Gastroesophageal sphincter (tissue), 4 donors: ENCODE measurements around the gene RNF223. TPM values are rescaled to one million over a fixed set of nuclear protein-coding genes. Genes with fewer than 3 reads are reported as not detected.
A peak's percentile ranks its signal among the peaks of the same experiment; 100 is the strongest.

ENCODE experiments used
- ATAC-seq: fragments of 150-250 bp; one replicate; pipeline ENCODE4 v1.9.1; 2016; ENCODE audit warnings: mild to moderate bottlenecking, moderate library complexity
- H3K27ac ChIP-seq, 4 donors: fragments of 200-600 bp; sonication (generic) in 3 of 4; 1 replicate in 3 of 4; 2 replicates in 1 of 4; pipeline ENCODE4 v1.5.1; 2016 to 2019
- H3K27me3 ChIP-seq: fragments of 200-600 bp; sonication (generic); one replicate; pipeline ENCODE4 v1.5.1; 2019
- H3K36me3 ChIP-seq, 2 donors: fragments of 200-600 bp; sonication (generic); one replicate each; pipeline ENCODE4 v1.5.1; 2019; ENCODE audit warnings: control low read depth in 1 of 2
- H3K4me1 ChIP-seq, 3 donors: fragments of 200-600 bp; sonication (generic); 1 replicate in 2 of 3; 2 replicates in 1 of 3; pipeline ENCODE4 v1.5.1; 2016 to 2019; ENCODE audit warnings: control low read depth in 2 of 3
- H3K4me3 ChIP-seq, 2 donors: fragments of 200-600 bp; sonication (generic); one replicate each; pipeline ENCODE4 v1.5.1; 2019; ENCODE audit warnings: mild to moderate bottlenecking in 1 of 2, moderate library complexity in 1 of 2
- H3K9me3 ChIP-seq, 3 donors: fragments of 200-600 bp; sonication (generic); one replicate each; pipeline ENCODE4 v1.5.1; 2017 to 2019; ENCODE audit warnings: control low read depth in 2 of 3
- POLR2A ChIP-seq, 2 donors: fragments of 450-650 bp; IDR thresholded peaks; one replicate each; pipeline ENCODE4 v1.6.1; 2017; ENCODE audit warnings: antibody characterized with exemption in 2 of 2, mild to moderate bottlenecking in 2 of 2, moderate library complexity in 1 of 2
- POLR2AphosphoS5 ChIP-seq: sonication (generic); formaldehyde crosslinking; IDR thresholded peaks from one replicate; pipeline ENCODE4 v1.6.1; 2017; ENCODE audit warnings: antibody characterized with exemption
- WGBS, 2 donors: methylation state at CpG; one replicate each; pipeline ENCODE4 v1.1.5; 2018; ENCODE audit warnings: low coverage in 1 of 2; 5-methylcytosine and 5-hydroxymethylcytosine counted together
- total RNA-seq, 4 donors: library from RNA; depleted of rRNA; stranded (reverse); fragments of >200 nt; gene quantifications; one replicate each; pipeline ENCODE4 v1.1.0, GENCODE V29; 2016
- TF ChIP-seq, protein P1 (sequence below), 4 experiments: fragments of 200-600 bp in 2 of 4; fragments of 450-650 bp in 2 of 4; sonication (generic) in 1 of 4; IDR thresholded peaks; one replicate each; pipeline ENCODE4 v1.5.1; 2017 to 2019; ENCODE audit warnings: antibody characterized with exemption in 4 of 4, mild to moderate bottlenecking in 2 of 4, moderate library complexity in 2 of 4

The RNF223 gene
- total RNA-seq, 4 donors from 2014 or later: 1.1 TPM; not detected in 3

DNA sequence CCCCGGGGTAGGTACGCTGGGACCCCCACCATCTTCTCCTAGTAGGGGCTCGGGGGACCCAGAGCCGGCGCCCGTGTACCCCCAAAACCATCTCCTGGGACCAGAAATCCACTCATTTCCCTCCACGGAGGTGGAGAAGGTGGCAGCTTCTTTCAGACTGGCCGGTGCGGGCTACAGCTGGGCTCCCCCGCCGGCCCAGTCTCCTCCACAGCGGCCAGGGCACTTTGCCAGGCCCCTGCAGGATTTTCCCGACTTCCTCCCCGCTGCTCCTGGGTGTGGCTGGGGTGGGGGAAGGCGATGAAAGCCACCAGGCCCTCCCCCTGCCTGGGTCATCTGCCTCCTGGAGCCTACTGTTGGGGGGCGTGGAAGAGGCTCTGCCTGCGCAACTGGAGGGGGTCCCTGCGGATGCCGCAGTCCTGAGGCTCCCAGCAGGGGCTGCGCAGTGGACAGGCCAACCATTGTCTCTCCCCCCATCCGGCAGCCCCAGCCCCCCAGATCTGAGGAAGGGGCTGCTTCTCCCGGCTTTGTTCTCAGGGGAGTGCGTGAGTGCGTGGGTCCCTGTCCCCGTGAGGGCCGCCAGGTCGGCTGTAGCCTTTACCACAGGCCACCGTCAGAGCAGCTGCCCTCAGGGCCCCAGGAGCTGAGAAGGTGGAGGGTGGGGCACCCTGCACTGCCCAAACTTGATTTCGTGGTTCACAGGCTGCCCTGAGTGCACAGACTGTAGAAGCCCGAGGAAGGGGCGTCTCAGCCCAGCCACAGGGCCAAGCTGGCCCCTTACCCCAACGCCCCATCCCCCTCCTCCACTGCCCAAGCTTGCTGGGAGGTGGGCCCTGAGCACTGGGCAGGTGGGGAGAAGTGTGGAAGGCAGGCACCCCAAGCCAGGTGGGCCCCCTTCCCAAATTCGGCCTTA lies 52.8 kb downstream of the RNF223 start:
- Histone ChIP-seq H3K4me3 (peak overlapping the region; percentile 54 to 89), H3K27me3 (no peaks in the 10 kb centered on the region), H3K4me1 (peaks cover 0 to 59% (median 18%) of the 10 kb centered on the region in 3 donors), H3K9me3 (no peaks in the 10 kb centered on the region), H3K36me3 (peaks cover 0 to 6% of the 10 kb centered on the region in 2 donors), H3K27ac (peak overlapping the region in 2 of 4 donors; percentile 96 to 97)
- 85% methylated on average over 4 of the region's 33 CpGs; no CpG with 5 or more reads in 1 of the 2 donors for WGBS, 2 donors
- no peak for ATAC-seq
- no peak for TF ChIP-seq POLR2AphosphoS5
- TF ChIP-seq POLR2A (IDR thresholded peaks at IDR 0.05): no peak
- TF ChIP-seq, protein P1, sequence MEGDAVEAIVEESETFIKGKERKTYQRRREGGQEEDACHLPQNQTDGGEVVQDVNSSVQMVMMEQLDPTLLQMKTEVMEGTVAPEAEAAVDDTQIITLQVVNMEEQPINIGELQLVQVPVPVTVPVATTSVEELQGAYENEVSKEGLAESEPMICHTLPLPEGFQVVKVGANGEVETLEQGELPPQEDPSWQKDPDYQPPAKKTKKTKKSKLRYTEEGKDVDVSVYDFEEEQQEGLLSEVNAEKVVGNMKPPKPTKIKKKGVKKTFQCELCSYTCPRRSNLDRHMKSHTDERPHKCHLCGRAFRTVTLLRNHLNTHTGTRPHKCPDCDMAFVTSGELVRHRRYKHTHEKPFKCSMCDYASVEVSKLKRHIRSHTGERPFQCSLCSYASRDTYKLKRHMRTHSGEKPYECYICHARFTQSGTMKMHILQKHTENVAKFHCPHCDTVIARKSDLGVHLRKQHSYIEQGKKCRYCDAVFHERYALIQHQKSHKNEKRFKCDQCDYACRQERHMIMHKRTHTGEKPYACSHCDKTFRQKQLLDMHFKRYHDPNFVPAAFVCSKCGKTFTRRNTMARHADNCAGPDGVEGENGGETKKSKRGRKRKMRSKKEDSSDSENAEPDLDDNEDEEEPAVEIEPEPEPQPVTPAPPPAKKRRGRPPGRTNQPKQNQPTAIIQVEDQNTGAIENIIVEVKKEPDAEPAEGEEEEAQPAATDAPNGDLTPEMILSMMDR (IDR thresholded peaks at IDR 0.05): no peak

Other genes with a start within 250 kb of the RNF223 start
- 10 to 100 TPM; 14.2 to 21.2 (median 17.4) TPM for gene SAMD11, start 150.4 kb downstream of the RNF223 start, total RNA-seq
- 10 to 100 TPM; 36.3 to 54.1 (median 45.2) TPM for gene NOC2L, start 115.0 kb downstream of the RNF223 start, total RNA-seq
- 10 to 100 TPM in 2 of 4 donors, 1 to 10 TPM in 2; 3.6 to 12.0 (median 10.1) TPM for gene KLHL17, start 113.7 kb downstream of the RNF223 start, total RNA-seq
- gene PLEKHN1, start 107.8 kb downstream of the RNF223 start, total RNA-seq: 1 to 10 TPM in 1 of 4 donors, under 1 TPM in 1, not detected in 2; 0.62 to 2.3 TPM
- 1 to 10 TPM in 2 of 4 donors, under 1 TPM in 1, not detected in 1; 0.39 to 1.9 (median 1.4) TPM for gene PERM1, start 92.2 kb downstream of the RNF223 start, total RNA-seq
- 10 to 100 TPM; 33.6 to 77.6 (median 48.4) TPM for gene HES4, start 74.2 kb downstream of the RNF223 start, total RNA-seq
- 10 to 100 TPM; 26.9 to 56.2 (median 45.9) TPM for gene ISG15, start 60.8 kb downstream of the RNF223 start, total RNA-seq
- 10 to 100 TPM; 18.0 to 33.6 (median 23.5) TPM for gene AGRN, start 54.2 kb downstream of the RNF223 start, total RNA-seq
- 10 to 100 TPM in 2 of 4 donors, 1 to 10 TPM in 2; 6.3 to 15.3 (median 9.9) TPM for gene C1orf159, start 41.8 kb upstream of the RNF223 start, total RNA-seq
- gene TTLL10, start 99.6 kb upstream of the RNF223 start, total RNA-seq: under 1 TPM in 1 of 4 donors, not detected in 3; 0.23 TPM
- gene TNFRSF18, start 132.3 kb upstream of the RNF223 start, total RNA-seq: 1 to 10 TPM in 1 of 4 donors, under 1 TPM in 1, not detected in 2; 0.35 to 2.2 TPM
- 1 to 10 TPM in 3 of 4 donors, under 1 TPM in 1; 0.93 to 1.6 (median 1.3) TPM for gene TNFRSF4, start 139.8 kb upstream of the RNF223 start, total RNA-seq
- gene SDF4, start 157.7 kb upstream of the RNF223 start, total RNA-seq: 100 to 1,000 TPM in 2 of 4 donors, 10 to 100 TPM in 2; 84.2 to 115 (median 93.9) TPM
- gene B3GALT6, start 157.9 kb upstream of the RNF223 start, total RNA-seq: 10 to 100 TPM; 12.3 to 24.1 (median 15.0) TPM
- gene C1QTNF12, start 172.4 kb upstream of the RNF223 start, total RNA-seq: 1 to 10 TPM in 3 of 4 donors, under 1 TPM in 1; 0.96 to 2.8 (median 1.7) TPM
- 10 to 100 TPM; 28.1 to 47.0 (median 37.9) TPM for gene UBE2J2, start 199.5 kb upstream of the RNF223 start, total RNA-seq
- gene SCNN1D, start 206.1 kb upstream of the RNF223 start, total RNA-seq: 1 to 10 TPM in 3 of 4 donors, under 1 TPM in 1; 0.94 to 7.9 (median 2.4) TPM
- gene ACAP3, start 233.6 kb upstream of the RNF223 start, total RNA-seq: 10 to 100 TPM; 35.6 to 74.7 (median 50.2) TPM
- 10 to 100 TPM; 12.5 to 24.2 (median 19.4) TPM for gene PUSL1, start 234.3 kb upstream of the RNF223 start, total RNA-seq